ENCODE data around the gene ZNF90.
"Not testable (repeated sequence)": the region's sequence is repeated elsewhere in the genome, so short reads cannot be mapped to it uniquely, and the experiment has no call there.

Gene ZNF90

DNA sequence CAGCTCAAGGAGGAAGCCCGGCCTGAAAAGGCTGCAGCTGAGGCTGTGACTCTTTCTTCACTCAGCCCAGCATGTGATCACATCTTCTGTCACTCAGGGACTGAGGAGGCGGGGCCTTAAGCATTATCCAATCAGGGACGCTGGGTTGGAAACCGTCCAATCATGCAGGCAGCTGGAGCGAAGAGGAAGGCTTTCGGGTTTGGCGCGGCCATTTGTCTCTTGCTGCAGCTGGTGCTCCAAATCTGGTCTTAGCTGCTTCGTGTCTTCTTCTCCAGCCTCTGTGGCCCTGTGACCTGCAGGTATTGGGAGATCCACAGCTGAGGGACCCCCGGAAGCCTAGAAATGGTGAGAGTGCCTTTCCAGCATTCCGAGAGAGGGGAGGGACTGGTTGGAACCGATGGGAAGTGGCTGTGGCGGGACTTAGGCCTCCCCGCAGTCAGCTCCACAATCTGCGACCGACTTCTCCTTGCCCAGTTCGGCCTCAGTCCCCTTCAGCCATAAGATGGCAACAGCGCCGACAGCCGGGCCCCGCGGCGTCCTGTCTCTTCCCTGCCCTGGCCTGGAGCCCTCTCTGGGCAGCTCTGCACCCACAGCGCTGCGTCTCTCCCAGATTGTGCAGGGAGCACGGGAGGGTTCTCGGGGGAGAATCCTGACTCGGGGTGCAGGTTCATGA, at the start of gene ZNF90:
TSS of gene ZNF90 (plus strand) at position 210 of the 673 bp plus-strand sequence. CDS start at position 343, 133 bp downstream.
- Mint-ChIP-seq H3K9me3 (peaks cover 55% of the 10 kb centered on the region), H3K36me3 (ENCODE audit: low read depth) (peaks cover 16% of the 10 kb centered on the region), H3K27me3 (ENCODE audit: low read depth) (no peaks in the 10 kb centered on the region), H3K4me1 (ENCODE audit: low read depth) (peaks cover 13% of the 10 kb centered on the region), H3K4me3 (peak within 1 kb of the TSS; percentile 84), H3K27ac (peak within 1 kb of the TSS; percentile 49)

DNA sequence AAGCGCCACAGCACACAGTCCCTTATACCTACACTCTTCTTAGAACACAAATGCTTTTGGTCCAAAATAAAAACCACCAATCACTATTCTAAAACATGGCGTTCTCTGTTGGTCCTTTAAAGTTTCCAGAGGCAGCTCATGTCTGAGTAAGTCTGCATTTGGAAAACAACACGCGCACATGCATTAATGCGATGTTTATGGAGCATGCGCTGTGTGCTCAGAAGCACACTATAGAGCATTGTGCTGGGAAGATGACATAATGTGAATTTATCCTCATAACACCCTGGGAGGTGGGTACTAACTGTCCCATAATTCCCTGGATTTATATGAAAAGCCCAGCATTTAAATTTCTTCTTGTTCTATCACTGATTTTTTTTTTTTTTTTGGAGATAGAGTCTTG, 49.2 kb upstream of the ZNF90 start:
- peaks cover 35% of the 10 kb centered on the region for H3K9me3 Mint-ChIP-seq
- no peaks in the 10 kb centered on the region for H3K27me3 Mint-ChIP-seq (ENCODE audit: low read depth)
- no peak overlapping the region for H3K27ac Mint-ChIP-seq
- peaks cover 26% of the 10 kb centered on the region for H3K36me3 Mint-ChIP-seq (ENCODE audit: low read depth)
- no peaks in the 10 kb centered on the region for H3K4me1 Mint-ChIP-seq (ENCODE audit: low read depth)
- no peak overlapping the region for H3K4me3 Mint-ChIP-seq

DNA sequence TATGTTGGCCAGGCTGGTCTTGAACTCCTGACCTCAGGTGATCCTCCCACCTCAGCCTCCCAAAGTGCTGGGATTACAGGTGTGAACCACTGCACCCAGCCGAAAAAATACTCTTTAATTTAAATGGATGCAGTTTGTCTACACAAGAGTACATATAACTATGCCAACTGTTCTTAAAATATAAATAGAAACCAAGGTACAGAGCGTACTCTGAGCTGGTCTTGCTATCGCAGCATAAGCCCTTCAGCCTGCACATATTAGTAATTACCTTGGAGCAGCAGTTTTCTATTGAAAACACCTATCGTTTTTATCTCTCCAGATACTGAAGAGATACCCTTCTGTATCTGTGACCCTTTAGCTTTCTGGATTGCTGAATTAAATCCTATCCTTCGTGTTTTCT, 41.9 kb upstream of the ZNF90 start:
- Mint-ChIP-seq H3K36me3 (ENCODE audit: low read depth) (peaks cover 16% of the 10 kb centered on the region), H3K4me3 (no peak overlapping the region), H3K9me3 (peaks cover 20% of the 10 kb centered on the region), H3K4me1 (ENCODE audit: low read depth) (peaks cover 7% of the 10 kb centered on the region), H3K27me3 (ENCODE audit: low read depth) (no peaks in the 10 kb centered on the region), H3K27ac (no peak overlapping the region)

DNA sequence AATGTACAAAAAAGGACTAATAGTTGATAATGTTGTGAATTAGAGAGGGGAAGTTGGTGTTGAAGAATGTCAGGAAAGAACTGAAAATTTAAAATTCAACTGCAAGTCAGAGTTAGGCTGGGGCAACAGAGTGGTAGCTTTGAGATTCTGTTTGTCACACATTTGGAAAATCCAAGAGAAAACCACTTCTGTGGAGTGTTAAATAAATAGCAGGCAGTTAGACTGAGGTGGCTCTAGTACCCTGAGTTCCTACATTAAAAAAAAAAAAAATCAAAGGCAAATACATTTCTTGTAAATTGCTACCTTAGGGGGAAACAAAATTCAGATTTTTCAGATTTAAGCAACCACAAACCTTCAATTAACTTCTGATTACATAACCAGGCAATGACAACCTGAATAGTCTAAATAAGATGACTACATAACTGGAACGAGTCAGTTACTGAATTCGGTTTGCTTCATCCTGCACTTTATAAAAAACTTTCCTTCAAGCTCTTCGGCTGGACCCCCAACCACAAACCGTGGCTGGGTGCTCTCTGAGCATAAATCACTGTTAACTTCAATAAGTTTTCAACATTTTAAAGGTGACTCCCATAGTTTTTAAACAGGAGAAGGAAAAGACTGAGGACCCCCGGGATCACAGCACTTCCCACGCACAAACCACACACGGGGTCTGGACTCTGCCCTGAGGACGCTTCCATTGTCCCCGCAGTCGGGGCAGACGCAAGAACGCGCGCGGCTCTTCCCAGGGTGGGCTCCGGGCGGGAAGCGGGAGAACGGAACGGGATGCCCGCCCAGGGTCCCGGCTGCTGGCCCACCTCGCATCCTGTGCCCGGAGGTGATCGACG, 39.2 kb upstream of the ZNF90 start:
- peaks cover 8% of the 10 kb centered on the region for H3K36me3 Mint-ChIP-seq (ENCODE audit: low read depth)
- no peaks in the 10 kb centered on the region for H3K27me3 Mint-ChIP-seq (ENCODE audit: low read depth)
- H3K9me3 Mint-ChIP-seq, result peaks cover 11% of the 10 kb centered on the region
- peak overlapping the region; percentile 88 for H3K4me3 Mint-ChIP-seq
- peaks cover 7% of the 10 kb centered on the region for H3K4me1 Mint-ChIP-seq (ENCODE audit: low read depth)
- H3K27ac Mint-ChIP-seq, result peak overlapping the region; percentile 74

DNA sequence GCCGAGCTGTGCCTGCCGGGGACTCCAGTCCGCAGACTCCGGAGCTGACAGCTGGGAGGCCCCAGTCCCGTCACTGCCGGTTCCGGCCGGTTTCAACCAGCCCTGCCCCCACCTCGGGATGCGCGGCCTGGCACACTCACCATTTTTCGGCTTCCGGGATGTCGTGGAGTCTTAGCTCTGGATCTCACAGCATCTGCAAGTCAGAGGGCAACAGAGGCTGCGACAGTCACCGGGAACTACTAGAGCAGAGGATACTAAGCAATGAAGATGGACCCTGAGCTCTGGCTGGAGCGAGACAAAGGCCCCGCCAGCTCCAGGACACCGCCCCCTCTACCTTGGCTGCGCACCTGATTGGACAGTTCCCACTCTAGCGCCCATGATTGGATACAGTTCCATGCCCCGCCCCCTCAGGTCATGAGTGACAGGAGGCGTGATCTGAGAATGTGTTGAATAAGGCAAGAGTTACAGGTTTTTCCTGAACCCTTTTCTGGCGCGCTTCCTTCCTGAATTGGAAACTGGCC, 38.5 kb upstream of the ZNF90 start, which contains the start of gene ZNF682:
TSS of gene ZNF682 (minus strand) at position 303 of the 521 bp plus-strand sequence. CDS start at position 143, 160 bp downstream.
- peak within 1 kb of the TSS; percentile 91 for H3K27ac Mint-ChIP-seq
- H3K4me3 Mint-ChIP-seq, result peak within 1 kb of the TSS; percentile 88
- peaks cover 5% of the 10 kb centered on the region for H3K9me3 Mint-ChIP-seq
- H3K4me1 Mint-ChIP-seq (ENCODE audit: low read depth), result peaks cover 7% of the 10 kb centered on the region
- H3K36me3 Mint-ChIP-seq (ENCODE audit: low read depth), result peaks cover under 1% of the 10 kb centered on the region
- H3K27me3 Mint-ChIP-seq (ENCODE audit: low read depth), result no peaks in the 10 kb centered on the region

DNA sequence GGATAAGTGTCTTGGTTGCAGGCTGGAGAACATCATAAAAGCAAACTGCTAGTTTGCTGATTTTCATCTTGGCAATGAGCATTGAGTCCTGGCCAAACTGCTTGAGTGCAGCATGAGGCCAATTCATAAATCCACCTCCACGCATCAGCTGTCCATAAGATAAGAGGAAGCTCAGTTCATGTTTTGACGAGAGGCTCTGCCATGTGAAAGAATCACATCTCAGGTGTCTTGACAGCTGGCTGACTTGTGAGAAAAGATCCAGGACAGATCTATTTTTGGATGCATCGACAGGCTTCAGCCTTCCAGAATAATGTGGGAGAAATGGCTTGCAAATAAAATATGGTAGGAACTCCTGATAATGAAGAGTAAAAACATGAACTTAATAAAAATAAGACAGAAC, 33.1 kb upstream of the ZNF90 start:
- Mint-ChIP-seq H3K27ac (no peak overlapping the region), H3K4me1 (ENCODE audit: low read depth) (no peaks in the 10 kb centered on the region), H3K4me3 (no peak overlapping the region), H3K36me3 (ENCODE audit: low read depth) (no peaks in the 10 kb centered on the region), H3K9me3 (peaks cover 12% of the 10 kb centered on the region), H3K27me3 (ENCODE audit: low read depth) (no peaks in the 10 kb centered on the region)

DNA sequence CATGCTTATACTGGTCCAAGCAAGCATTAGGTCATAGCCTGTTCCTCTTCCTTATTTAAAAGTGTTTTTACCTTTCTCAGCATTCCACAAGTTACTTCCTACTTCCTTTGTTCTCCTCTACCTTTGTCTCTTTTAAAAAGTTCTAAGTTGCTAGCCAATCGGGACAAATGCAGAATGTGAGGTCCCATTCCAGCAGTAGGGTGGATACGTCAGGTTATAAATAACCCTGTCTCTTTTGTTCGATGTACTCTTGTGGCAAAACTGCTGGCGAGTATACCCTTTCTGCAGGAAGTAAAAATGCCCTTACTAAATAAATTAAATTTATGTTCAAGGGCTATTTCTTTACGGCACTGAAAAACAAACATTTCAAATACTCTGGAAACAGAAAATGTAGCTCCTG, 32.1 kb upstream of the ZNF90 start:
- peaks cover 22% of the 10 kb centered on the region for H3K9me3 Mint-ChIP-seq

DNA sequence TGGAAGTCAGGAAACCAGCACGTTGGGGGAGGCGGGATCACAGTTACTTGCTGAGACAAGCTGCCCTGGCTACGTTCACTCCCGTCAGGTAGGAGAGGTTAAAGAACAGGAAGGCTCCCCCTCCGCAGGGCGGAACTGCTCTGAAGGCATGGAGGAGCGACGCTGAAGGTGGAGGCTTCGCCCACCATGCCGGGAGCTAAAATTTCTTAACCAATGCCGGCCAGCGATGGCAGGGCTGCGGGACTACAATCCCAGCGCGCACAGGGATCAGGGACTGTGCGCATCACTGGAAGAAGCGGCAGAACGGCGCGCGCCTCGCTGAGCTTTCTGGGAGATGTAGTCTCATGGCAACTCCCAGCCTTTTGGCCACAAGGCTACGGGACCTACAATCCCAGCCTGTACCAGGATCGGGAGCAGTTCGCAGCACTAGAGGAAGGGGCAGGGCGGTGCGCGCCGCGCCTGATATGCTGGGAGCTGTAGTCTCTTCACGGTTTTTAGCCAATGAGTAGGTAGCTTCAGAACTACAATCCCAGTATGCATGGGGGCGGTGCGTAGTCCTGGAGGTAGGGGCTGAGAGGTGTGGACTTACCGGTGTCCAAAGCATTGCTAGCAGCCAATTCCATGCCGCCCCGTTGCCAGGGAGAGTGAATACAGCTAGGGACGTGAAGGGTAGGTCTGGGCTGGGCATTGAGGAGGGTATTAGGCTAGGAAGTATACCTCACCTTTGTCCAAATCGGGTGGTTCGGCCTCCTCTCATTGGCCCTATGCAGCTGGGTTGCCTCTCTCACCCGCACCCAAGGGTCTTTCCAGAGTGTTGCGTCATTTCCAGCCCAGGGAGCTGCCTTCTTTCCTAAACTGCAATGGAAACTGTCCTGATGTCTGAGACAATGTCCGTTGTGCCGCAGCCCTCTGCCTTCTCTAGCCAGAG, 25.7 kb upstream of the ZNF90 start:
- no peaks in the 10 kb centered on the region for H3K27me3 Mint-ChIP-seq (ENCODE audit: low read depth)
- H3K36me3 Mint-ChIP-seq (ENCODE audit: low read depth), result peaks cover 2% of the 10 kb centered on the region
- H3K4me3 Mint-ChIP-seq, result peak overlapping the region; percentile 93
- H3K9me3 Mint-ChIP-seq, result peaks cover 32% of the 10 kb centered on the region
- peaks cover 5% of the 10 kb centered on the region for H3K4me1 Mint-ChIP-seq (ENCODE audit: low read depth)
- peak overlapping the region; percentile 67 for H3K27ac Mint-ChIP-seq

More for the DNA sequence above, 32.1 kb upstream of the ZNF90 start:
- not testable (repeated sequence) for H3K4me1 Mint-ChIP-seq (ENCODE audit: low read depth); H3K36me3 Mint-ChIP-seq (ENCODE audit: low read depth); H3K27me3 Mint-ChIP-seq (ENCODE audit: low read depth); H3K4me3 Mint-ChIP-seq; H3K27ac Mint-ChIP-seq

DNA sequence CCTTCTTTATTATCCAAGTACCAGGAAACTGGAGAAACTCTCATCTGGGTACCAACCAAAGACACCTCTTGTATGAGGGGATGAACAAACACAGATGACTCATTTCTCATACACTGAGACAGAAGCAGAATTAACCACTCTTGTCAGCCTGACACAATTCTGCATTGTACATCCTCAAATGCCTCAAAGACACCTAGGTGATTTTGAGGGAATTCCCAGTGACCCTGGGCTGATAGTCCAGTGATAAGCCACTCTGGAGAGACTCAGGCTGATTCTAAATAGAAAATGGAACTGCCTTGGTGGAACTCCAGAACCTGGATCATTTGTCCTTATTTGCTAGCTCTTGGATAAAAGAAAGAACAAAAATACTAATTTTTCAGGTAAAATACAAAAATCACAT, 19.1 kb upstream of the ZNF90 start:
- not testable (repeated sequence) for H3K4me3 Mint-ChIP-seq

DNA sequence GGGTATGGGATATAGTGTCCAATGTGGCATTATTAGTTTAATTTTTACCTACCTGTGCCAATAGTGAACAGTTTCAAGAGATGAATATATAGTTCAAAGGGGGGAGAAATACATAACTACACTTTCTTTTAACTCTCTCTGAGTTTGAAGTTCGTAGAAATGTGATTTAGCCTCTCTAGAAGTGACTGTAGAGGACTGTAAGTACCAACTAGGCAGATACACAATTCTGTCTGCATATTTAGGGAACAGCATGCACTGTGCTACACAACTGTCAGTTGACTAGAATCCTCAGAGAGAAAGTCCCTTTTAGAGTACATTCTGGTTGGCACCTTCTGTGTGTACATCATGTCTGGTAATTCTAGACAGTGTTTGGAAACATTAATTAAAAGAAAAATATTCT, 17.5 kb upstream of the ZNF90 start:
- no peaks in the 10 kb centered on the region for H3K27me3 Mint-ChIP-seq (ENCODE audit: low read depth)
- no peak overlapping the region for H3K27ac Mint-ChIP-seq
- H3K9me3 Mint-ChIP-seq, result peaks cover 29% of the 10 kb centered on the region
- H3K4me3 Mint-ChIP-seq, result no peak overlapping the region
- H3K4me1 Mint-ChIP-seq (ENCODE audit: low read depth), result no peaks in the 10 kb centered on the region
- no peaks in the 10 kb centered on the region for H3K36me3 Mint-ChIP-seq (ENCODE audit: low read depth)

More for the DNA sequence above, 19.1 kb upstream of the ZNF90 start:
- not testable (repeated sequence) for H3K27ac Mint-ChIP-seq; H3K36me3 Mint-ChIP-seq (ENCODE audit: low read depth); H3K4me1 Mint-ChIP-seq (ENCODE audit: low read depth); H3K27me3 Mint-ChIP-seq (ENCODE audit: low read depth)
- H3K9me3 Mint-ChIP-seq, result peaks cover 29% of the 10 kb centered on the region

DNA sequence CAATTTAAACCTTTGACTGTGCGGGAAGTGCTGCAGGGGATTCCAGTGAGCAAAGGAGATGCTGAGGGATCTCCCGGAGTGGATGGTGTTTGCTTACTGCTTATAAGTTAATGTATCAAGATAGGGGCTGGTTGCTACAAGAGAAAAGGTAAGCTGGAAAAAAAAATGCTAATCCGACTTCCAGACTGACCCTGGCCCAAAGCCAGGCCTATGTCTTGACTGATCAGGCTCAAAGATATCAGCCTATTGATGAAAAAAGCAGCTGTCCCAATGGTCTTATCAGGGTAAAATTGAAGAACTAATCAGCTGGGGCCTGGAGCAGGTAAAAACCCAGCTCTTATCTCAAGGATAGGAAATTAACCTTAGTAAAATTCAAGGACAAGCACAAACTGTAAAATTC, 10.9 kb upstream of the ZNF90 start:
- Mint-ChIP-seq H3K36me3 (ENCODE audit: low read depth) (no peaks in the 10 kb centered on the region), H3K27ac (no peak overlapping the region), H3K4me1 (ENCODE audit: low read depth) (no peaks in the 10 kb centered on the region), H3K27me3 (ENCODE audit: low read depth) (no peaks in the 10 kb centered on the region), H3K9me3 (peaks cover 40% of the 10 kb centered on the region), H3K4me3 (no peak overlapping the region)

DNA sequence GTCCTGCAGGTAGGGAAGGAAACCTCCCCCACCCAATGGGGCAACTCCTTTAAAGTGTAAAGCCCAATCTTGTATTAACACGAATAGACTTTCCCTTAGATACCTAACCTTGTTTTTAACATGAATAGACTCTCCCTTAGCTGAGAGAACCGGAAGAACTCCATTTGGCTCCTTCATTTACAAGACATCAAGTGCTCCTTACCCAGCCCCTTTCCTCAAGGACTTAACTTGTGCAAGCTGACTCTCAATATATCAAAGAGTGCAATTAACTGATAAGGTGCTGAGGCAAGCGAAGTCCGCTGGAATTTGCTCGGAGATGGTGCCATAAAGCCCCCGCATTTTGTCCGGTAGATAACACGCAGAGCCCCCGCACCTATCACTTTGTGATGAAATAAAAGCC, 9.9 kb upstream of the ZNF90 start:
- H3K4me1 Mint-ChIP-seq (ENCODE audit: low read depth), result no peaks in the 10 kb centered on the region
- H3K4me3 Mint-ChIP-seq, result no peak overlapping the region
- no peaks in the 10 kb centered on the region for H3K36me3 Mint-ChIP-seq (ENCODE audit: low read depth)
- peaks cover 45% of the 10 kb centered on the region for H3K9me3 Mint-ChIP-seq
- H3K27me3 Mint-ChIP-seq (ENCODE audit: low read depth), result no peaks in the 10 kb centered on the region
- H3K27ac Mint-ChIP-seq, result no peak overlapping the region

DNA sequence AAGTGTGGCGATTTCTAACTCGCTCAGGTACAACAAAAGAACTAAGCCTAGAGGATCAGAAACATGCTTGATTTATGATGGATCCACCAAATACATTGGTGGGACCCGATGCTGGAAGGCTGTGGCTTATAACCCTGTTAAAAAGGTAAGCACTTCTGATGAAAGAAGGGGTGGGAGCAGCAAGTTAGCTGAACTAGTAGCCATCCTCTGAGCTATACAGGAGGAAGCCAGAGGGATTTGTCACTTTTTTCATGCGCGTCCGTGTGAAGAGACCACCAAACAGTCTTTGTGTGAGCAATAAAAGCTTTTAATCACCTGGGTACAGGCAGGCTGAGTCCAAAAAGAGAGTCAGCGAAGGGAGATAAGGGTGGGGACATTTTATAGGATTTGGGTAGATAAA, 9.2 kb upstream of the ZNF90 start:
- not testable (repeated sequence) for H3K27ac Mint-ChIP-seq; H3K4me3 Mint-ChIP-seq; H3K27me3 Mint-ChIP-seq (ENCODE audit: low read depth); H3K4me1 Mint-ChIP-seq (ENCODE audit: low read depth); H3K36me3 Mint-ChIP-seq (ENCODE audit: low read depth)
- H3K9me3 Mint-ChIP-seq, result peaks cover 51% of the 10 kb centered on the region

DNA sequence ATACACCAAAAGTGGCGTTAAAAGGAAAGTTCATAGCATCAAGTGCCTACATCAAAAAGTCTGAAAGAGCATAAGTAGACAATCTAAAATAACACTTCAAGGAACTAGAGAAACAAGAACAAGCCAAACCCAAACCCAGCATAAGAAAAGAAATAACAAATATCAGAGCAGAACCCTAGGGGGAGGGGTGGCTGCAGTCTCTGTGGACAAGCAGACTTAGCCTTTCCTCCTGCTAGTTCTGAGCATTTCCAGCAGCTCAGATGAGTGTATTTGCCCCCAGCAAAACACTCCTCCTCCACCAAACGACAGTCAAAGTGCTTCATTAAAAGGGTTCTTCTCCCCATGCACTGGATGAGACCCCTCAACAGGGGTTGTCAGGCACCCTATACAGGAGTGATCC, 7.1 kb upstream of the ZNF90 start:
- H3K9me3 Mint-ChIP-seq, result peaks cover 55% of the 10 kb centered on the region
- no peaks in the 10 kb centered on the region for H3K36me3 Mint-ChIP-seq (ENCODE audit: low read depth)
- no peak overlapping the region for H3K4me3 Mint-ChIP-seq
- H3K4me1 Mint-ChIP-seq (ENCODE audit: low read depth), result no peaks in the 10 kb centered on the region
- no peak overlapping the region for H3K27ac Mint-ChIP-seq
- no peaks in the 10 kb centered on the region for H3K27me3 Mint-ChIP-seq (ENCODE audit: low read depth)
